ENCODE data around the gene COMTD1.
"Not testable (repeated sequence)": the region's sequence is repeated elsewhere in the genome, so short reads cannot be mapped to it uniquely, and the experiment has no call there.

Gene COMTD1

GRCh38 chr10:75195035-75195763, 40.6 kb downstream of the COMTD1 start:
- peak; percentile 49 to 61 for DNase-seq (ENCODE audit: low read depth in 2 of 2)
- no peak for TF ChIP-seq CTCF (IDR thresholded peaks at IDR 0.05; ENCODE audit: low read depth, low read length)
- H3K4me3 ChIP-seq (replicated peaks in 1 of 2; ENCODE audit: low read depth in 2 of 2, low read length in 2 of 2) = no peak overlapping the region

- not testable (repeated sequence) for DNase-seq (ENCODE audit: low read depth in 2 of 2)
These were observed 41.1 kb downstream of the COMTD1 start for GRCh38 chr10:75194625-75195024.

GRCh38 chr10:75191821-75192568, 43.8 kb downstream of the COMTD1 start:
- peak; percentile 94 to 97 for DNase-seq (ENCODE audit: low read depth in 2 of 2)
- H3K4me3 ChIP-seq (replicated peaks in 1 of 2; ENCODE audit: low read depth in 2 of 2, low read length in 2 of 2) = peak overlapping the region in 1 of 2 donors; percentile 26
- no peak for TF ChIP-seq CTCF (IDR thresholded peaks at IDR 0.05; ENCODE audit: low read depth, low read length)

More at GRCh38 chr10:75194625-75195024, 41.1 kb downstream of the COMTD1 start:
- not testable (repeated sequence) for H3K4me3 ChIP-seq (replicated peaks in 1 of 2; ENCODE audit: low read depth in 2 of 2, low read length in 2 of 2)

- DNase-seq (ENCODE audit: low read depth in 2 of 2) = no peak
- H3K4me3 ChIP-seq (replicated peaks in 1 of 2; ENCODE audit: low read depth in 2 of 2, low read length in 2 of 2) = no peak overlapping the region
- TF ChIP-seq CTCF (IDR thresholded peaks at IDR 0.05; ENCODE audit: low read depth, low read length) = no peak
These were observed 46.3 kb downstream of the COMTD1 start for GRCh38 chr10:75189266-75190096.

GRCh38 chr10:75188522-75188921, 47.2 kb downstream of the COMTD1 start:
- DNase-seq (ENCODE audit: low read depth in 2 of 2); H3K4me3 ChIP-seq (replicated peaks in 1 of 2; ENCODE audit: low read depth in 2 of 2, low read length in 2 of 2): not testable (repeated sequence)

GRCh38 chr10:75187961-75188426, 47.8 kb downstream of the COMTD1 start:
- peak; percentile 80 to 81 for DNase-seq (ENCODE audit: low read depth in 2 of 2)
- H3K4me3 ChIP-seq (replicated peaks in 1 of 2; ENCODE audit: low read depth in 2 of 2, low read length in 2 of 2) = no peak overlapping the region
- peak; percentile 87 for TF ChIP-seq CTCF (IDR thresholded peaks at IDR 0.05; ENCODE audit: low read depth, low read length)

GRCh38 chr10:75186310-75186709, 49.4 kb downstream of the COMTD1 start:
- TF ChIP-seq CTCF (IDR thresholded peaks at IDR 0.05; ENCODE audit: low read depth, low read length) = no peak
- no peak for DNase-seq (ENCODE audit: low read depth in 2 of 2)
- no peak overlapping the region for H3K4me3 ChIP-seq (replicated peaks in 1 of 2; ENCODE audit: low read depth in 2 of 2, low read length in 2 of 2)
